Suprapubic skin (tissue), 3 donors: ENCODE measurements around the gene ALDH16A1.

Experiments
- CTCF ChIP-seq, 2 donors: fragments of 200-600 bp in 1 of 2; fragments of 450-650 bp in 1 of 2; sonication (generic) in 1 of 2; IDR thresholded peaks; one replicate each; pipeline ENCODE4 v1.5.1; 2016 to 2019; ENCODE audit warnings: antibody characterized with exemption in 2 of 2, mild to moderate bottlenecking in 1 of 2, moderate library complexity in 1 of 2
- POLR2AphosphoS5 ChIP-seq, 3 donors: sonication (generic); formaldehyde crosslinking; IDR thresholded peaks; one replicate each; pipeline ENCODE4 v1.6.1; 2017; ENCODE audit warnings: antibody characterized with exemption in 3 of 3

- TF ChIP-seq CTCF (IDR thresholded peaks at IDR 0.05) (no peak), POLR2AphosphoS5 (IDR thresholded peaks at IDR 0.05) (no peak)
Measured at GRCh38 chr19:49439836-49440235, 13.2 kb upstream of the ALDH16A1 start.
